Breast epithelium (tissue), 3 donors: ENCODE measurements around the gene CLIC6.

Experiments used
- CTCF ChIP-seq, 3 donors: fragments of 450-650 bp; IDR thresholded peaks; one replicate each; pipeline ENCODE4 v1.5.1; 2016 to 2017; ENCODE audit warnings: antibody characterized with exemption in 3 of 3, mild to moderate bottlenecking in 3 of 3, moderate library complexity in 3 of 3
- POLR2AphosphoS5 ChIP-seq, 3 donors: sonication (generic); formaldehyde crosslinking; IDR thresholded peaks; one replicate each; pipeline ENCODE4 v1.6.1; 2017; ENCODE audit warnings: antibody characterized with exemption in 3 of 3

- TF ChIP-seq CTCF (IDR thresholded peaks at IDR 0.05) (no peak), POLR2AphosphoS5 (IDR thresholded peaks at IDR 0.05) (no peak)
Observed at GRCh38 chr21:34700605-34701004, 31.8 kb downstream of the CLIC6 start.
